GM12864 (cell line): ENCODE results near the gene MAPKAP1.

Source experiments
- DNase-seq: peaks from one replicate; pipeline ENCODE4 v3.0.0-alpha.2; 2011; ENCODE audit warnings: low read depth
- H3K4me3 ChIP-seq: 2 replicates; pipeline ENCODE4 v1.5.1; 2011; ENCODE audit warnings: mild to moderate bottlenecking, low read depth, low read length, control low read depth
- CTCF ChIP-seq: IDR thresholded peaks from 2 replicates; pipeline ENCODE4 v1.5.1; 2011; ENCODE audit warnings: low read depth, mild to moderate bottlenecking, moderate library complexity, low read length, control low read depth, inconsistent platforms; ENCODE audit errors: missing control alignments

MAPKAP1 gene

DNA sequence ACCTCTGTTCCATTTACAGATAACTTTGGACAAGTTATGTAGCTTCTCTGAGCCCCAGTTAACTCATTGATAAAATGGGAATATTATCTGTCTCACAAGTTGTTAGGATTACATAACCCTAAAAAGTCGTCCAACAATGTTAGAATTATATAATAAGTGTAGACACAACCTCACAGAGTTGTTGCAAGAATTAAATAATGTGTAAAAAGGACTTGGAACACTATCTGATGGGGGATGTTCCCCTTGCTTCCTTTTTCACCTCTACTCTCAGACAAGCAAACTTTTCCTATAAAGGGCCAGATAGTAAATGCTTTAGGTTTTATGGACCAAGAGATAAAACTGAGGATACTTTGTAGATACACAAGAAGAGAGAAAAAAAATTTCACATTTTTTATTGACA, 251.9 kb downstream of the MAPKAP1 start:
- no peak overlapping the region for H3K4me3 ChIP-seq
- no peak for DNase-seq
- TF ChIP-seq CTCF = no peak

GRCh38 chr9:125447202-125447802, 259.7 kb downstream of the MAPKAP1 start:
- no peak overlapping the region for H3K4me3 ChIP-seq
- TF ChIP-seq CTCF = no peak
- no peak for DNase-seq

DNA sequence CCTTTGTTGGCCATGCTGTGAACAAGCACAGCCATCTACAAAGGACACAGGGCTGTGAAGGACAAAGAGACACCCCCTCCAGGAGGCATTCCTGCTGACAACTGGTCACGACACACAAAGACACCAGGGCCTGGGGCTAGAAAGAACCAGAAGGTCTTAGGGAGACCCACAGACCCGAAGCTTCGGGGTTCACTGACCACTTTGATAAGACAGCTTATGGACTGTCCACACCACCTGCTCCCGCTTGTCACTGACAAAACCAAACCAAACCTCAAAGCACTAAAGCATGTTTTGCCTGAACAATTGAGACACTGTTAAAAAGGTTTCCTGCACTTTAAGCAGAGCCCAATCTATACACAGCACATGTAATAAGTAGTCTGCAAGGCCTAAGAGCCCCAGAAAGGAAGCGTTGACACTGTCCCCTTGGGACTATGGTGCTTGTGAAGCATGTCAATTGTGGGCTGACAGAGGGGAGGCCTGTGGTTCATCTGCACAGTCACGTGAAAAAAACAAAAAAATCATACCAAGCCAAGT, 260.4 kb downstream of the MAPKAP1 start:
- no peak for TF ChIP-seq CTCF
- H3K4me3 ChIP-seq = no peak overlapping the region
- DNase-seq = peak; percentile 53

- TF ChIP-seq CTCF = no peak
- no peak for DNase-seq
- no peak overlapping the region for H3K4me3 ChIP-seq
Observed at GRCh38 chr9:125444956-125445506, 262.0 kb downstream of the MAPKAP1 start.

DNA sequence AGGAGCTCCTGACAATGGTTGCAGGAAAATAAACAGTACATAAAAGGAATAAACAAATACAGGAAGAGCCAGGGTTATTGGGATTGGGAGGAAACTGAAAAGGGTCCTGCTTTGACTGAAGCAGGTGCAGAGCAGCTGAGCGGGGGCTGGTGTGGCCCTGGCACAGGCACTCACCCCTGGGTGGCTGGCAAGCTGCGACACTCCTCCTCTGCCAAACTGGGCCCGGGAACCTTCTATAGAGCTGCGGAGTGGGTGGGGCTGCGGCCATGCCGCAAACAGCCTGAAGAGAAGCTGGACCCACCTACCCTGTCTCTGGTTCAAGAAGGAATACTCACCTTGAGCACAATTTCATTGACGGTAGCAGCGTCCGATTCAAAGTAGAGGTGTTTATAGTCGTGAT, 262.8 kb downstream of the MAPKAP1 start:
- no peak for DNase-seq
- no peak overlapping the region for H3K4me3 ChIP-seq
- TF ChIP-seq CTCF = no peak

DNA sequence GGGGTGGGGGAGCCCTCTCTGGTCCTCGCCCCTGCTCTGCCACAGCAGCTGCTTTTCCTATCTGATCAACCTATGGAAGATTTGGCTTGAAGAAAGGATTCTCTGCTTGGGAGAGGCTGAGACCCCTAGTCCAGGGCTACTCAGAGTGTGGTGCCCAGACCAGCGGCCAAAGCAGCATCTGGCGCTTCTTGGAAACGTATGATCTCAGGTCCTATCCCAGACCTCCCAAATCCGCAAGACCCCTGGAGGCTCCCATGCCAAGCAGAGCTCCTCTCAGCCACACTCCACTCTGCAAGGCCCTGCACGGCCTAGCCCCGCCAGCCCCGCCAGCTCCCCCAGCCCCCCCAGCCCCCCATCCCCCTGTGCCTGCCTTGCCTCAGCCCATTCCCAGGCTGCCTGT, 263.6 kb downstream of the MAPKAP1 start:
- H3K4me3 ChIP-seq = no peak overlapping the region
- no peak for TF ChIP-seq CTCF
- DNase-seq = no peak

DNA sequence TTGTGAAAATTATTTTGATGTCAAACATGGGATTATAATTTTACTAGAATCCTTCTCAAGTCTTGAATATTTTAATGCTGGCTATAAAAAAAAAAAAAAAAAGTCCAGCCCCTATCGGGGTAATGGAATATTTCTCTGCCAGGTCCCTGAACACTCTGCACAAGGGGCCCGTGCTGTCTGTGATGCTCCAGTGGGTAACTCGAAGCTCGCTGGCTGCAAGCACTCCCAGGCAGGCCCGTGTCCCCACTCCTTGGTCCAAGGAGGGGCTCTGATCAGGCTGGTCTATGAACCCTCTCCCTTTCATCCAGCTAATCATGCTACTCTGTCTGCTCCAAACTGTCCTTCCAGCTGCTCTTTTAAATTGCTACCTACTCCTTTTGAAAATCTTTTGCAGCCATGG, 264.6 kb downstream of the MAPKAP1 start:
- H3K4me3 ChIP-seq = no peak overlapping the region
- DNase-seq = no peak
- no peak for TF ChIP-seq CTCF
